HFF-Myc (cell line): Measurements from ENCODE around the gene SLC6A13.
"Not testable (repeated sequence)": the region's sequence is repeated elsewhere in the genome, so short reads cannot be mapped to it uniquely, and the experiment has no call there.

Source experiments
- DNase-seq: peaks from one replicate; pipeline ENCODE4 v3.0.0-alpha.2; 2011; ENCODE audit warnings: low read depth; ENCODE audit errors: extremely low read depth
- H3K4me3 ChIP-seq: replicated peaks from 2 replicates; pipeline ENCODE4 v1.5.1; 2011; ENCODE audit warnings: low read depth, mild to moderate bottlenecking, control low read depth, low read length
- CTCF ChIP-seq: IDR thresholded peaks from 2 replicates; pipeline ENCODE4 v1.5.1; 2012; ENCODE audit warnings: mild to moderate bottlenecking, low read depth, low read length, control low read depth; ENCODE audit errors: missing control alignments

The SLC6A13 gene

DNA sequence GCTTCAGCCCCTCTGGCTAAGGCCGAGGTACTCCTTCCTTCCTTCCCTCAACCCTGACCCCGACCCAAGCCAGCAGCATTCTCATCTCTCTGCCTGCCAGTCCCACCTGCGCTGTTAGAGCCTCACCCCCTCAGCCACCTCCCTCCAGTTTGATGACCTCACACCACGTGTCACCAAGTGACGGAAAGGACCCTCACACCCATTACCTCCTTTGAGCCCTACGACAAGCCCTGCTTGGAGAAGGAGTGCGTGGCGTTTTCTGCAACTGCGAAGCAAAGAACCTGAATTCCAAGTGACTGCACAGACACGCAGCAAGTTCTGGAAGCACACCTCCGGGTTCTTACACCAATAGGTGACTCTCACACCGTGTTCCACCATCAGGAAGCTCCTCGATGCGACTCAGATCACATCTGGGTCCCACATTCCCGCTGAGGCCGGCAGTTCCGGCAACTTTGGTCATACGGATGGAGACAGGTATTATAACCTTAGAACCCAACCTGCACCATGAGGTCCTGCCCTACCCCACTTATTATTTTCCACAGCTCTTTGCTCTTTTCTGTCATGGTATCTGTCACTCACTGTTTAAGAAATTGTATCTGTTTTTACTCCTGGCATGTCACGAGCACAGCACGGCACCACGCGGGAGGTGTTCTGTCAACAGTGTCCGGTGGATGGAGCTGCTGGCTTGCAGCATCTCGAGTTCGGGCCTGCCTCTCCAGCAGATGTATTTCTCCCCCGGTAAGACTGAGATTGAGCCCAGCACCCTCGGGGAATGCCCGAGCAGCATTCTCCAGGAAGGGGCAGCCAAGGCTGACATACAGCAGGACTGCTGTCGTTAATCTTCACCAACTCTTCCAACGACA lies 43.7 kb downstream of the SLC6A13 start:
- no peak for TF ChIP-seq CTCF
- DNase-seq = no peak

DNA sequence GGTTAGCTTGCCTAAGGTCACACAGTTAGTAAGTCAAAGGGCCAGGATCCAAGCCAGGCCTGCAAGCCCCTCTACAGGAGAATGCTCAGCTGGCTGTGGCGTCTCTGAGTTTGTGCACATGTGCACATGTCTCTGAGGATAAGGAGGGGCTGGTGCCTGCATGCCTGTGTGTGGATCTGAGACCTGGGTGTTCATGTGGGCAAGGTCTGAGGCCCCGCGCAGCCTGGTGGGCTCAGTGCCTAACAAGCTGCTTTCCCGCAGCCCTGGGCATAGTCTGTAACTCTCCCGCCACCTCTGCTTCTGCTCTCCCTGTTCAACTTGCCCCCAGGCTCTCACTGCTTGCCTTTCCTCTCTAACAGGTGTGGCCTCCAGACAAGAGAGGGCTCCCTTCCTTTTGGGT lies 44.4 kb downstream of the SLC6A13 start:
- no peak for DNase-seq
- TF ChIP-seq CTCF = no peak
- no peak overlapping the region for H3K4me3 ChIP-seq

More for the DNA sequence above, 43.7 kb downstream of the SLC6A13 start:
- no peak overlapping the region for H3K4me3 ChIP-seq

- DNase-seq, H3K4me3 ChIP-seq: not testable (repeated sequence)
Observed at GRCh38 chr12:217029-217428, 45.6 kb downstream of the SLC6A13 start.

GRCh38 chr12:215116-215515 lies 47.5 kb downstream of the SLC6A13 start:
- no peak for TF ChIP-seq CTCF
- DNase-seq = no peak
- H3K4me3 ChIP-seq = no peak overlapping the region

DNA sequence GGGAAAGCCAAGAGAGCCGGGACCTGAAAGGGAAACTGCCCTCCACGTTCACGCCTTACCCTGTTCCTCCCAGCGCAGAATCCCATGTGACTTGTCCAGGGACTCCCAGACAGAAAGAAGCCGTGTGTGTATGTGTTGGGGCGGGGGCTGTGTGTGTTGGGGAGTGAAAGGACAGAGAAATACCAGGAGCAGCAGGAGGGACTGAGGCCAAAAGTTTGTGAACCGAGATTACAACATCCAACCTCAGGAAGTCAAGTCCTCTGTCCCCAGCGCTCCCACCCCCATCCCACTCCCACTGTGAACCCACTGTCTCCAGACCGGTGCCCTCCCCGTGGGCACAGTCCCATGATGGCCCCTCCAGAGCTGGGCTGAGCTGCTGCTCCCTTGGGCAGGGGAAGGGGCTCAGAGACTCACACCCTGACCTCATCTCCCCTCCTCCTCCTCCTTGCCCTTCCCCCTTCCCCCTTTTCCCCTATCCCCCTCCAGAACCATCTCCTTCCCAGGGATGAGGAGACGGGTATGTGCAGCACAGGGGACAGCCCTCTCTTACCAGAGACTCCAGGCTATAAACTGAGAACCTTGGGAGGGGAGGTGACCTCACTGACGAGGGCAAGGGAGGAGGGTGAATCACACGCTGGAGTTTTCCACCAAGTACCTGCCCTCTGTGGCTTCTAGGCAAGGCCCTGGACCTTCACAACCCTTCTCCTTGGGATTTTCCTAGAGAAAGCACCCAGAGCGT lies 48.5 kb downstream of the SLC6A13 start, which contains the start of gene SLC6A12:
Gene SLC6A12 (minus strand): TSS at position 155 of the 739 bp plus-strand sequence. CDS start 4,171 bp downstream, outside the sequence.
- no peak for DNase-seq
- TF ChIP-seq CTCF = no peak
- no peak within 1 kb of the TSS for H3K4me3 ChIP-seq

DNA sequence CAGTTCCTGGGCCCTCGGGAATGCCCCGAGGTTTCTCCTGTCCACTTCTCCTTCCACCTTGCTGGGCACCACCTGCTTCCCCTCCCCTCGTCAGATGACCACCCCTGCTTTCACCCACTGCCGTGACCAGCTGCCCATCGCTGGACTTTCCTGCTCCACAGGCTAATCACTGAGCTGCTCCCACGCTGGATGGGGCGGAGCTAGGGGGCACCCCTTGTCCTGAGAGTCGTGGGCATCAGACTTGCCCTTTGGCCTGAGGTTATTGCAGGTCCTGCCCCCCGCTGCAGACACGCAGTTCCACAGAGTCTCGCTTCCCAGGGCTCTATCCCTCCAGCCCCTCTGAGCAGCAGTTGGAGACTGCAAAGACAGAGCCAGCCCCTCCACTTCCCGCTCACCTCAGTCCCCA lies 49.1 kb downstream of the SLC6A13 start:
- DNase-seq = no peak
- TF ChIP-seq CTCF = no peak

More for the DNA sequence above, 49.1 kb downstream of the SLC6A13 start:
- no peak overlapping the region for H3K4me3 ChIP-seq
